ENCODE results near the gene WDR5. TPM values are rescaled to one million over a fixed set of nuclear protein-coding genes. Genes with fewer than 3 reads are reported as not detected.

WDR5 gene
- total and polyA plus RNA-seq, 2 experiments from 2014 or later: 19.8 to 20.2 TPM

GRCh38 chr9:134186471-134187109 lies 50.7 kb downstream of the WDR5 start:
- H3K9me2 ChIP-seq (replicated peaks; ENCODE audit: insufficient read depth): no peaks in the 10 kb centered on the region
- no peak overlapping the region for H3K4me2 ChIP-seq
- DNase-seq (ENCODE audit: low spot score): no peak
- no peaks in the 10 kb centered on the region for H3K36me3 ChIP-seq (replicated peaks; ENCODE audit: insufficient read depth, low read depth)
- no peaks in the 10 kb centered on the region for H3K9me3 ChIP-seq (ENCODE audit: low read depth)
- 85% methylated on average over 21 of the region's 21 CpGs for WGBS (ENCODE audit: low lambda C conversion rate, missing lambda C conversion rate)
- no peak for TF ChIP-seq CTCF (IDR thresholded peaks at IDR 0.05; ENCODE audit: poor library complexity)
- no peaks in the 10 kb centered on the region for H4K20me1 ChIP-seq (ENCODE audit: insufficient read depth, poor library complexity, severe bottlenecking)
- no peak overlapping the region for H3K27ac ChIP-seq
- H3K27me3 ChIP-seq: no peaks in the 10 kb centered on the region
- H3K4me1 ChIP-seq (ENCODE audit: insufficient read depth): peaks cover 10% of the 10 kb centered on the region
- no peaks in the 10 kb centered on the region for H3K79me2 ChIP-seq
- no peak overlapping the region for H3K4me3 ChIP-seq
- no peak overlapping the region for H2AFZ ChIP-seq

GRCh38 chr9:134187110-134187531 lies 51.2 kb downstream of the WDR5 start:
- H3K9me3 ChIP-seq (ENCODE audit: low read depth): no peaks in the 10 kb centered on the region
- H4K20me1 ChIP-seq (ENCODE audit: insufficient read depth, poor library complexity, severe bottlenecking): no peaks in the 10 kb centered on the region
- no peak for TF ChIP-seq EZH2 (IDR thresholded peaks at IDR 0.05; ENCODE audit: borderline replicate concordance)
- TF ChIP-seq EZH2phosphoT487 (IDR thresholded peaks at IDR 0.05; ENCODE audit: low read depth, severe bottlenecking, unreplicated experiment): no peak
- TF ChIP-seq CTCF (IDR thresholded peaks at IDR 0.05; ENCODE audit: poor library complexity): no peak
- H3K79me2 ChIP-seq: no peaks in the 10 kb centered on the region
- H3K4me3 ChIP-seq: no peak overlapping the region
- no peaks in the 10 kb centered on the region for H3K27me3 ChIP-seq
- no peak overlapping the region for H3K27ac ChIP-seq
- H3K4me2 ChIP-seq: no peak overlapping the region
- no peak overlapping the region for H2AFZ ChIP-seq
- WGBS (ENCODE audit: low lambda C conversion rate, missing lambda C conversion rate): 93% methylated on average over 12 of the region's 12 CpGs
- H3K4me1 ChIP-seq (ENCODE audit: insufficient read depth): peaks cover 10% of the 10 kb centered on the region
- DNase-seq (ENCODE audit: low spot score): no peak
- H3K9me2 ChIP-seq (replicated peaks; ENCODE audit: insufficient read depth): no peaks in the 10 kb centered on the region
- H3K36me3 ChIP-seq (replicated peaks; ENCODE audit: insufficient read depth, low read depth): no peaks in the 10 kb centered on the region

- no peak overlapping the region for H3K27ac ChIP-seq
- WGBS (ENCODE audit: low lambda C conversion rate, missing lambda C conversion rate): 90% methylated on average over 12 of the region's 12 CpGs
- no peaks in the 10 kb centered on the region for H3K79me2 ChIP-seq
- H3K4me3 ChIP-seq: no peak overlapping the region
- H3K27me3 ChIP-seq: no peaks in the 10 kb centered on the region
- DNase-seq (ENCODE audit: low spot score): no peak
- TF ChIP-seq CTCF (IDR thresholded peaks at IDR 0.05; ENCODE audit: poor library complexity) (no peak), EZH2 (IDR thresholded peaks at IDR 0.05; ENCODE audit: borderline replicate concordance) (no peak), EZH2phosphoT487 (IDR thresholded peaks at IDR 0.05; ENCODE audit: low read depth, severe bottlenecking, unreplicated experiment) (no peak)
- peaks cover 10% of the 10 kb centered on the region for H3K4me1 ChIP-seq (ENCODE audit: insufficient read depth)
- H4K20me1 ChIP-seq (ENCODE audit: insufficient read depth, poor library complexity, severe bottlenecking): no peaks in the 10 kb centered on the region
- no peaks in the 10 kb centered on the region for H3K9me3 ChIP-seq (ENCODE audit: low read depth)
- H3K4me2 ChIP-seq: no peak overlapping the region
- H3K36me3 ChIP-seq (replicated peaks; ENCODE audit: insufficient read depth, low read depth): no peaks in the 10 kb centered on the region
- no peak overlapping the region for H2AFZ ChIP-seq
- H3K9me2 ChIP-seq (replicated peaks; ENCODE audit: insufficient read depth): no peaks in the 10 kb centered on the region
Observed at GRCh38 chr9:134187891-134188385, 52.1 kb downstream of the WDR5 start.

Data from hepatocyte (in vitro differentiated cells).